NCI-H446 (cell line): Measurements from ENCODE around the gene UNC93B1.
A peak's percentile ranks its signal among the peaks of the same experiment; 100 is the strongest.

ENCODE experiments used
- DNase-seq, 2 experiments: peaks; one replicate each; lab custom pipeline; 2025; lab: John Stamatoyannopoulos, UW

Gene UNC93B1, protein sequence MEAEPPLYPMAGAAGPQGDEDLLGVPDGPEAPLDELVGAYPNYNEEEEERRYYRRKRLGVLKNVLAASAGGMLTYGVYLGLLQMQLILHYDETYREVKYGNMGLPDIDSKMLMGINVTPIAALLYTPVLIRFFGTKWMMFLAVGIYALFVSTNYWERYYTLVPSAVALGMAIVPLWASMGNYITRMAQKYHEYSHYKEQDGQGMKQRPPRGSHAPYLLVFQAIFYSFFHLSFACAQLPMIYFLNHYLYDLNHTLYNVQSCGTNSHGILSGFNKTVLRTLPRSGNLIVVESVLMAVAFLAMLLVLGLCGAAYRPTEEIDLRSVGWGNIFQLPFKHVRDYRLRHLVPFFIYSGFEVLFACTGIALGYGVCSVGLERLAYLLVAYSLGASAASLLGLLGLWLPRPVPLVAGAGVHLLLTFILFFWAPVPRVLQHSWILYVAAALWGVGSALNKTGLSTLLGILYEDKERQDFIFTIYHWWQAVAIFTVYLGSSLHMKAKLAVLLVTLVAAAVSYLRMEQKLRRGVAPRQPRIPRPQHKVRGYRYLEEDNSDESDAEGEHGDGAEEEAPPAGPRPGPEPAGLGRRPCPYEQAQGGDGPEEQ

DNA sequence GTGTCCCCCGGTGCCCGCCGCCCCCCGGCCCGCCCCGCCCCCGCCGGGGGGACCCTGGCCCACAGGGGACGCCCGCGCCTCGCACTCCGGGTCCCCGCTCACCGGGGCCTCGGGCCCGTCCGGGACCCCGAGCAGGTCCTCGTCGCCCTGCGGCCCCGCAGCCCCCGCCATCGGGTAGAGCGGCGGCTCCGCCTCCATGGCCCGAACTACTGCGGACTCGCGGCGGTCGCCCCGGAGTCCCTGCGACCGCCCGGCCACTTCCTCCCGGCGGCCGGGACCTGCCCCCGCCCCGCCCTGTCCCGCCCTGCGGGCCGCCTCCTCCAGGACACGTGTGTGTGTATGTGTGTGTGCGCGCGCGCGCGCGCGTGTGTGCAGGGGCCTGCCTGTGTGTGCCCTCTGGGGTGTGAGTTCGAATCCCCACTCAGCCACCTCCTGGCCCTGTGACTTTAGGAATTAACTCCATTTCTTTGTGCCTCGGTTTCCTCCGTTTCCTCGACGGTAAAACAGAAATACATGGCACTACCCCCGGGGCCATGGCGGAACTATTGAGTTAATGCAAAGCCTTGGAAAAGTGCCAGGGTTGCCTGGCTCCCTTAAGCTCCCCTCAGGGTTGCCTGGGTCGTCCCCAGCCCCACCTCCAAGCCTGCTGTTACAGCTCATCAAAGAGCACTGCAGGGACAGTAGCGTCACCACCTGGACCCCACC, at the start of gene UNC93B1:
TSS of gene UNC93B1 (minus strand) at position 252 of the 705 bp plus-strand sequence. CDS start at position 198, 54 bp downstream.
- peak in 1 of 2 experiments; percentile 66 for DNase-seq

DNA sequence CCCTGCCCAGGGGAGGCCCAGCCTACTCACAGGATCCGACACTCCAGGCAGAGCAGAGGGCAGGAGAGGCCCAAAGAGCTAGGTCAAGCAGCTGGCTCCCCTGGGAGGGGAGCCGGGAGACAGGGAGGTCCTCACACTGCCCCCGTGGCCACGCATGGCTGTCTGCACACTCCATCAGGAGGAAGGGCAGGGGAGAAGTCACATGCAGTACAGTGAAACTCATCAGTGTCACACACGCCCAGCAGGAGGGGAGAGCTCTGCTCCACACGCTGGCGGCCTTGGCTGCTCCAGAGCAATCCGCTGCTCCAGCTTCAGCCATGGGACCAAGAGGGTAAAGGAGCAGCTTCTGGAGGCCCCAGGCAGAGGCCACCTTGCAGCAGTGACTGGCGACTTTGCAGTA, 49.2 kb upstream of the UNC93B1 start:
- DNase-seq: no peak

DNA sequence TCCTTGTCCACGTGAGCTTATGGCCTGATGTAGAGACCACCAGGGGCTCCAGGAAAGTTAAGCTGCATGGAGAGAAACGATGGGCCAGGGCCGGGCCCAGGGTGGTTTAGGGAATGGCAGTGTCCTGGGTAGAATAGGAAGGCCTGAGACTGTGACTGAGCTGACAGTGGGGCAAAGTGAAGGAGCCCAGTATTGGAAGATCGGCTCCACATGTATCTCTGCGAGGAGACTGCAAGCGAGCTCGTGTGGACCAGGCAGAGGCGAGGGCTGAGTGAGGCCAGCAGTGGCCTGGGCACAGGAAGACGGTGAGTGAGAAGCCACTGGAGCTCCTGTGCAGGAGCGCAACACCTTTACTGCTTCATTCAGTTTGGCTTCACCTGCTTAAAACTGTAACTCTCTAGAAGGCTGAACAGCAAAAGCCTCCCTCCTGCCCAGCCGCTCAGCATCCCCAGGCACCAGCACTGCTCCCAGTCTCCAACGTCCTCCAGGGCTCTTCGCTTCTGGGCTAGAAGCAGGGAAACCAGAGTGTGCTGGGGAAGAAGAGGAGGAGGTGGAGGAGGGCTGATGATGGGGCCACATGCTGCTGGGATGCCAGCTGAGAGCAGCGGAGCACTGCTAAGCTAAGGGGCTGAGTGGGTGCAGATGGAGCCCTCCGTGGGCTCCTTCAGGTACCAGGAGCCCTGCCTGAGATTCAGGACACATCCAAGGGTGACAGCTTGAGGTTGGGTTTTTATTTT, 48.4 kb upstream of the UNC93B1 start:
- no peak for DNase-seq

DNA sequence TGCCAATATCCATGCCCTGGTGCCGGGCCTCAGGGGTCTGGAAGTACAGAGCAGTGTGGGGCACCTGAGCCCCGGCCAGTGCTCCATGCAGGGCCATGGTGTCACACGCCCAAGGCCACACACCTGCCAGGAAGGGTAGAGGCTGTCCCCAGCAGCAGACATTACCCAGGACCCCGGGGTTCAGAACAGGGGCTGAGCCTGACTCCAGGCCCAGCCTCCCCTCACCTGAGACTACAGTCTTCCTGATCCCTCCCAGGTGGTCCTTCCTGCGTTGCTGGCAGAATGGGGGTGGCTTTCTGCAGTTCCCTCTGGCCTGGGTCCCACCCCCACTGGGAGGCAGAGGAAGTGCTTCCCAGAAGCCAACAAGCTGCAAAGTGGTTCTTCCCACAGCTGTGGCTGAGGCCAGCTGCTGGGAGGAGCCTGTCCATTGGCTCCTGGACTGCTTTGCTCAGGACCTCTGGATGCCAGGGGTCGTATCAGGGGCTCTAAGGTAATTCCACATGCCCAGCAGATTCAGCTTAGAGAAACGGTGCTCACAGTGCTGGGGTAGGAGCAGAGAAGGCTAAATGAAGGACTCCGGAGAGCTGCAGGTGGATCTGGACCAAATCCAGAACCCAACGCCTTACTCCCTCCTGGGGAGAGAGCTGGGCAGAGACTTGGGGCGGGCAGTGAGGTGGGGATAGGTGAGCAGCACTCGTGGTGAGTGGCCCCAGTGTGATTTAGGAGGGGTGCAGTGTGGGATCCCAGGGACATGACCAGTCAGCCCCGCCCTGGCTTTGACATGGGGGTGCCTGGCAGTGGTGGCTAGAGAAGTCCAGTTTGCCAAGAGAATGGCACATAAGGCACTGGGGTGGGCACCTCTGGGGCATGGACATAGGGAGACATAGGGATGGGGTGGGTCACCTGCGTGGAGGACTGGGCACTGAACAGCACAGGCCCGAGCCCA, 47.6 kb upstream of the UNC93B1 start:
- no peak for DNase-seq

DNA sequence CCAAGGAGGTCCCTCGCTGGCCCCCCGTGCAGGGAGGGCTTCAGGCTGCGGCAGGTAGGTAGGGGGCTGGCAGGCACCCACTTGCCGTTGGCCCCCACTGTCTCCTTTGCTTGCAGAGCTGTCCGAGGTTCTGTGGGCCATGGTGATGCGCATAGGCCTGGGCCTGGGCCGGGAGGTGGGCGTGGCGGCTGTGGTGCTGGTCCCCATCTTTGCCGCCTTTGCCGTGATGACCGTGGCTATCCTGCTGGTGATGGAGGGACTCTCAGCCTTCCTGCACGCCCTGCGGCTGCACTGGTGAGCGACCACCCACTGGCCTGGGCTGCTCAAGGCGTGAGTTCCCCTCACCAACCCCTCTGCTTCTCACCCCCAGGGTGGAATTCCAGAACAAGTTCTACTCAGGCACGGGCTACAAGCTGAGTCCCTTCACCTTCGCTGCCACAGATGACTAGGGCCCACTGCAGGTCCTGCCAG, 46.5 kb upstream of the UNC93B1 start:
- no peak for DNase-seq

DNA sequence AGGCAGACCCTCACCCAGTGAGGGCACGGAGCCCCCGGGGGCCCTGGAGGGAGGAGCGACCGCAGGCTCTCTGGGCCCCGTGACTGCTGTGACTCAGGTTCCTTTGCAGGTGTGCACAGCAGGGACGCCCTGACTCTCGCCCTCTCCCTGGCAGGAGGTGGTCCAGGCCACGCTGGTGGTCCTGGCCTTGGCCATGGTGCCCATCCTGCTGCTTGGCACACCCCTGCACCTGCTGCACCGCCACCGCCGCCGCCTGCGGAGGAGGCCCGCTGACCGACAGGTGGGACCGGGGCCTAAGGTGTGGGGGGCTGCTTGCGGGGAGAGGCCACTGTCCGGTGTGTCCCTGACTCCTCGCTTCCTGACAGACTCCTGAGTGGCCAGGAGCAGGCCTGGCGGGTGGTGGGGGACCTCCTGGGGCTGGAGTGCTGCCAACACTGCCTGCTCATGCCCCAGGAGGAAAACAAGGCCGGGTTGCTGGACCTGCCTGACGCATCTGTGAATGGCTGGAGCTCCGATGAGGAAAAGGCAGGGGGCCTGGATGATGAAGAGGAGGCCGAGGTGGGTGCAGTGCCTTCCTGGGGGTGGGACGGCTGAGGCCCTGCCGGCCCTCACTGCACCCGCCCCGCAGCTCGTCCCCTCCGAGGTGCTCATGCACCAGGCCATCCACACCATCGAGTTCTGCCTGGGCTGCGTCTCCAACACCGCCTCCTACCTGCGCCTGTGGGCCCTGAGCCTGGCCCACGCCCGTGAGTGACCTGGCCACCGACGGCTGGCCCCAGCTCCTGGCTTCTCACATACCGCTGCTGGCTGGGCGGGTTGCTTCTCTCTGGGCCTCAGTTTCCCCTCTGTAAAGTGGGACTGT, 45.8 kb upstream of the UNC93B1 start:
- DNase-seq: no peak

DNA sequence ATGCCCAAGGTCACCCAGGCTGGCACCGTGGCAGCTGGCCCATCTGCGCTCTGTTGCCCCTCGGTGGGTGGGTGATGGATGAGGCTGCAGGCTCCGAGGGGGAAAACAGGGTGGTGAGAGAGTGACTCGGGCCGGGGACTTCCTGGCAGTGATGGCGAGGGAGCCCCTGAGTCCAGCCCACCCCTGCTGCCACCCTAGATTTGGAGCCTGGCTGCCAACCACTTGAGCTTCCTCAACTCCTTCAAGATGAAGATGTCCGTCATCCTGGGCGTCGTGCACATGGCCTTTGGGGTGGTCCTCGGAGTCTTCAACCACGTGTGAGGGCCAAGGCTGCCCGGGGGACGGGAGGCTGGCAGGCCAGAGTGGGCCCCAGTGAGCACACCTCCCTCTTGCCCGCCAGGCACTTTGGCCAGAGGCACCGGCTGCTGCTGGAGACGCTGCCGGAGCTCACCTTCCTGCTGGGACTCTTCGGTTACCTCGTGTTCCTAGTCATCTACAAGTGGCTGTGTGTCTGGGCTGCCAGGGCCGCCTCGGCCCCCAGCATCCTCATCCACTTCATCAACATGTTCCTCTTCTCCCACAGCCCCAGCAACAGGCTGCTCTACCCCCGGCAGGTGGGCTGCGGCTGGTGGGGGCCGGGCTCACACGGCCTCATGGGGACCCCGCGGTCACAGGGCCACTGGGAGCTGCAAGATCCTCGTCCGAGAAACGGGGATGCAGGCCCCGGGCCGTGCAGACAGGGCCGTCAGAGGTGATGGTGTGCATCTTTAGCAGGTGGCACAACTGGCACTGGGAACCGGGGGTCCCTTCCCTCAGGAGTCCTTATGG, 45.0 kb upstream of the UNC93B1 start:
- DNase-seq: no peak

DNA sequence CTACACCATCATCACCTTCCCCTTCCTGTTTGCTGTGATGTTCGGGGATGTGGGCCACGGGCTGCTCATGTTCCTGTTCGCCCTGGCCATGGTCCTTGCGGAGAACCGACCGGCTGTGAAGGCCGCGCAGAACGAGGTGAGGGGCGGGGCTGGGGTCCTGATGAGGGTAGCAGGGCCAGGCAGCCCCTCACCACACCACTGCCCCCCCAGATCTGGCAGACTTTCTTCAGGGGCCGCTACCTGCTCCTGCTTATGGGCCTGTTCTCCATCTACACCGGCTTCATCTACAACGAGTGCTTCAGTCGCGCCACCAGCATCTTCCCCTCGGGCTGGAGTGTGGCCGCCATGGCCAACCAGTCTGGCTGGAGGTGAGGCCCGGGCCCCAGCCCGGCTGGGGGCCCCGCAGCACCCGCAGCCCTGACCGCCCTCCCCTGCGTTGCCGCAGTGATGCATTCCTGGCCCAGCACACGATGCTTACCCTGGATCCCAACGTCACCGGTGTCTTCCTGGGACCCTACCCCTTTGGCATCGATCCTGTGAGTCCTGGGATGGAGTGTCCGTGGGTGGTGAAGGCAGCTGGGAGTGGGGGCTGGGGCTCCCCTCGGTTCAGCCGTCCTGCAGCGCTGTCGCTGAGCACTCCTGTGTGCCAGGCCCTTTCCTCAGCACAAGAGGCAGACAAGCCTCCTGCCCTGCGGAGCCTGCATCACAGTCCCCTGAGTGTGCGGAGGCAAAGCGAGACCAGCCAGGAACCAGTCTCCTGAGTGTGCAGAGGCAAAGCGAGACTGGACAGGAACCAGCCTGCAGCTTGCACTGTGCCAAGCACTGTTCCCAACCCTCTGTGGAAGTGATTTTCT, 43.8 kb upstream of the UNC93B1 start:
- DNase-seq: no peak

DNA sequence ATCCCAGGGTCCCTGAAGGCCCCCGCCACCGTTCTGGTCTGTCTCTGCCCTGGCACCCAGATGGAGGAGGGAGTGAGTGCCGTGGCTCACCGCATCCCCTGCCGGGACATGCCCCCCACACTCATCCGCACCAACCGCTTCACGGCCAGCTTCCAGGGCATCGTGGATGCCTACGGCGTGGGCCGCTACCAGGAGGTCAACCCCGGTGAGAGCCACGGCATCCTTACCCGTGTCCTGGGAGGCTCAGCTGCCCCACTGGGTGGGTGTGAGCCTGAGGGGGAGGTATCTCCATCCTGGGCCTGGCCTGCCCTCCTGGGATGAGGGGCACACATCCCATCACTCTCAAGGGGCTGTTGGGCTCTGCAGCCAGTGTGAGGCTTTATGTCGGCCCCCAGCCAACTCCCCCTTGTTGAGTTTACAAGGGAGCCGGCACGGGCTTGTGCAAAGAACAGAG, 41.0 kb upstream of the UNC93B1 start:
- DNase-seq: no peak

DNA sequence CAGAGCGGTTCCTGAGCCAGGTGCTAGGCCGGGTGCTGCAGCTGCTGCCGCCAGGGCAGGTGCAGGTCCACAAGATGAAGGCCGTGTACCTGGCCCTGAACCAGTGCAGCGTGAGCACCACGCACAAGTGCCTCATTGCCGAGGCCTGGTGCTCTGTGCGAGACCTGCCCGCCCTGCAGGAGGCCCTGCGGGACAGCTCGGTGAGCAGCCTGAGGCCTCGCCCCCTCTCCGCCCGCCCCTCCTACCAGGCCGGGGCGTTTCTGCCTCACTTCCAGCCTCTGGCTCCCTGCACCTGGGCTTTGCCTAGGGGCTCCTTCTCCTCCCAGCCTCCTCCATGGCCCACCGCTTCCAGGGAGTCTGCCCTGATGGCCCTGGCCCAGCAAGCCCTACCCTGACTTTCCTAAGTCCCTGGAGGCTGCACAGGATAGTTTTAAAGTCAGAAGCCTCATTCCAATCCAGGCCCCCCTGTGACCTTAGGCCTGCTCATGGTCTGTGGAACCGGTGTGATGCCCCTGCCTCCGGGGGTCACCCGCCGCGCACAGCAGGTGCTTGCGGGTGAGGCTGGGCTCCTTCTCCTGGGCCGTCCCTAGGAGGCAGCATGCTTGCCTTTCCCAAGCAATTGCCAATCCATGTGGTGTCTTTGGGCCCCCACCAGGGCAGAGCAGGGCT, 40.4 kb upstream of the UNC93B1 start:
- no peak for DNase-seq

DNA sequence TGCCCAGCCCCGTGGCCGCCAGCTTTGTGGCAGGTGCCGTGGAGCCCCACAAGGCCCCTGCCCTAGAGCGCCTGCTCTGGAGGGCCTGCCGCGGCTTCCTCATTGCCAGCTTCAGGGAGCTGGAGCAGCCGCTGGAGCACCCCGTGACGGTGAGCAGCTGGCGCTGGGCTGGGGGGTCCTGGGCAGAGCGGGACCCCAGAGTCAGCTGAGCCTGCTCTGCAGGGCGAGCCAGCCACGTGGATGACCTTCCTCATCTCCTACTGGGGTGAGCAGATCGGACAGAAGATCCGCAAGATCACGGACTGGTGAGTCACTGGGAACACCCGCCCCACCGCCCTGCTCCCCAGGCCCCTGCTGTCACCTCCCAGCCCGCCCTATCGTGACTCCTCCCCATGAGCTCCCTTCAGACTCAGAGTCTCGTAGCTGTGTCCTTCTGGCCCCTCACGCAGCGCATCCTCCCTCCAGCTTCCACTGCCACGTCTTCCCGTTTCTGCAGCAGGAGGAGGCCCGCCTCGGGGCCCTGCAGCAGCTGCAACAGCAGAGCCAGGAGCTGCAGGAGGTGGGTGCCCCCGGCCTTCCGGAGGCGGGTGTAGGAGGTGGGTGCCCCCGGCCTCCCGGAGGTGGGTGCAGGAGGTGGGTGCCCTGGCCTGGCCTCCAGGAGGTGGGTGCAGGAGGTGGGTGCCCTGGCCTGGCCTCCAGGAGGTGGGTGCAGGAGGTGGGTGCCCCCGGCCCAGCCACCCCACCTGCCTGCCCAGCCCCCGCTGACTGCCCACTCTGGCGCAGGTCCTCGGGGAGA, 39.6 kb upstream of the UNC93B1 start:
- no peak for DNase-seq

DNA sequence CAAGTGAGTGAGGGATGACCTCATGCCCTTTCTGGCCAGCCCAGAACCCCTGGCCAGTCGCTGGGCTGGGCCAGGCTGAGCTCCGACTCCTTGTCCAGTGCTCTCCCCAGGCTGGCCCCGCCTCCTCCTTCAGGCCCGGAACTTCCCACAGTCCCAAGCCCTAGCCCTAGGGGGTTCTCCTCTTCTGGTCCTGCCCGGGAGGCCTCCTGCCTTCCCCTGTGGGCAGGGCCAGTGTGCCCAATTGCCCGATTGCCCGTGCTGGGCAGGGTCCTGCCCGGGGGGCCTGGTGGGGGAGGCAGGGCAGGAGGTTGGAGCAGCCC, 39.1 kb upstream of the UNC93B1 start:
- DNase-seq: no peak

DNA sequence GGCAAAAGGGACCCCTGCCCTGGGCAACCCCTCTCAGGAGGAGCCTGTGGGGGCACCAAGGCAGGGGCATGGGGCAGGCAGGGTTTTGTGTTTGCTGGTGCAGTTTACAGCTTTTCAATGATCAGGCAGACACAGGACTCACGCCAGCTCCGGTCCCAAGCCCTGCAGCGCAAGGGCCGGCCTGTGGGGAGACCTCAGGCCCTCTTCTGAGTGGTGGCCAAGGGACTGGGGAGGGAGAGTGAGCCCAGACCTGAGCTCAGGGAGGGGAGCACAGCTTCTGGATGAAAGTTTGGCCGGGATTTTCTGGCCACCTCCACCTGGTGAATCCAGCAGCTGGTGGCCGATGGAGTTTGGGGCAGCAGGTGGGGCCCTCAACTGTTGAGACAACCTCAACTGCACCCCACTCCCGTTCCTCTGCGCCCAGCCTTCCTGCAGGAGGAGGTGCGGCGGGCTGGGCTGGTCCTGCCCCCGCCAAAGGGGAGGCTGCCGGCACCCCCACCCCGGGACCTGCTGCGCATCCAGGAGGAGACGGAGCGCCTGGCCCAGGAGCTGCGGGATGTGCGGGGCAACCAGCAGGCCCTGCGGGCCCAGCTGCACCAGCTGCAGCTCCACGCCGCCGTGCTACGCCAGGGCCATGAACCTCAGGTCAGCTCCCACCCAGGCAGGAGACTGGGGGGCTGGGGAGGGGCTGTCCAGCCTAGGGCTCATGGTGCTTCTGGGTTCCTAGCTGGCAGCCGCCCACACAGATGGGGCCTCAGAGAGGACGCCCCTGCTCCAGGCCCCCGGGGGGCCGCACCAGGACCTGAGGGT, 38.5 kb upstream of the UNC93B1 start:
- DNase-seq: no peak

DNA sequence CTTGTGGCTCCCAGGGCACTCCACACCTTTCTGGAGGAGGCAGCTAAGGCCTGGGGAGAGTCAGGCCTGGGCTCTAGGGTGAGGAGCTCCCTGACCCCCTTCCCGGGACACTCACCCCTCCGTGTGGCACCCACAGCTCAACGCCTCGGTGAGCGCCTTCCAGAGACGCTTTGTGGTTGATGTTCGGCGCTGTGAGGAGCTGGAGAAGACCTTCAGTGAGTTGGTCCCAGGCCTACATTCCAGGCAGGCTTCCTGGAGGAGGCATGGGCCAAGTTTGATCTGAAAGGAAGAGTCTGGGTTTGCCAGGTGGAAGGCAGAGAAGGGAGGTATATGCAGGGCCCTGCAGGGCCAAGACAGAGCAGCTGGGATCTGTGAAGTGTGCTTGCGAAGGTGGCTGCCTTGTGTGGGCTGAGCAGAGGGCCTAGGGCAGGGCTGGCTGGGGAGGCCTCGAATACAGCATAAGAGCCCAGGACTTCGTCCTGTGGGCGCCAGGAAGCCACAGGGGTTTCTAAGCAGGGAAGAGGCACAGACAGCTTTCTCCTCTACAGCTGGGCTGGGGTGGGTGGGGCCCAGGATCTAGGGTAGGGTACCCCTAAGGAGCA, 37.8 kb upstream of the UNC93B1 start:
- DNase-seq: no peak

DNA sequence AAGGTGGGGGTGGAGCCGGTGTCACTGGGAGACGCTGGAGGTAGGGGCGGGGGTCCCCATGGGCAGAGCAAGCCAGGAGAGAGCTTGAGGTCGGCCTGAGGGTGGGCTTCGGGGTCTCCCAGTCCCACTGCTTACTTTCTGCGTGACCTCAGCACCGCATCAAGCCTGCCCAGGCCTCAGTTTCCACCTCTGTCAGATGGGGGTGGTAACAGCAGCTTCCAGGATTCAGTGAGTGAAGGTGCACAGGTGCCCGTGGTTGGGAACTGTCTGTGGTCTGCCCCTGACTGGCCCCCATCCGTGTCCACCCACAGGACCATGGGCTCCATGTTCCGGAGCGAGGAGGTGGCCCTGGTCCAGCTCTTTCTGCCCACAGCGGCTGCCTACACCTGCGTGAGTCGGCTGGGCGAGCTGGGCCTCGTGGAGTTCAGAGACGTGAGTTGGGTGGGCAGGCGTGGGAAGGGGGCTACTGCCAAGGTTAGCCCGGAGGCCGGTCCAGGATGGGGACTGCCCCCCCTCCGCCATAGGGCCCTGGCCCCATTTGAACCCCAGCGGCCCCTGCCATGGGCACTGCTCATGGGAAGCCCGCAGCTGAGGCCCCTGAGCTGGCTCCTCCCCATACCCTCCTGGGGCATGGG, 37.2 kb upstream of the UNC93B1 start:
- no peak for DNase-seq
